ENCODE results near the gene SLC5A2.
A peak's percentile ranks its signal among the peaks of the same experiment; 100 is the strongest.
"Not testable (repeated sequence)": the region's sequence is repeated elsewhere in the genome, so short reads cannot be mapped to it uniquely, and the experiment has no call there.

The SLC5A2 gene

DNA sequence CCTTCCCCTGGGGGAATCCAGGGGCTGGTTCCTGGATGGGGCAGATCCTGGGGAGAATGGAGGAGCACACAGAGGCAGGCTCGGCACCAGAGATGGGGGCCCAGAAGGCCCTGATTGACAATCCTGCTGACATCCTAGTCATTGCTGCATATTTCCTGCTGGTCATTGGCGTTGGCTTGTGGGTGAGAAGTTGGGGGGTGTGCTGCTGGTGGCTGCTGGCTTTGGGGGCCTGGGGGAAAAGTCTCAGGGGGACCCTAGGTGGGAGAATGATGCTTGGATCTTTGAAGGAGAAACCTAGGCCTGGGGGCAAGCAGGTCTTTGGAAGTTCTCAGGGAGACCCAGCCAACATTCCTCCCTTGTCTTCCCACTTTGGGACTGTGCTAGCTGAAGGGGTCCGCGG is at the start of gene SLC5A2:
Gene SLC5A2, plus strand, starts transcription at position 43 of the 400 bp plus-strand sequence. Its CDS starts 14 bp downstream, at position 57.
- no peak for DNase-seq (ENCODE audit: low read depth in 2 of 2)

DNA sequence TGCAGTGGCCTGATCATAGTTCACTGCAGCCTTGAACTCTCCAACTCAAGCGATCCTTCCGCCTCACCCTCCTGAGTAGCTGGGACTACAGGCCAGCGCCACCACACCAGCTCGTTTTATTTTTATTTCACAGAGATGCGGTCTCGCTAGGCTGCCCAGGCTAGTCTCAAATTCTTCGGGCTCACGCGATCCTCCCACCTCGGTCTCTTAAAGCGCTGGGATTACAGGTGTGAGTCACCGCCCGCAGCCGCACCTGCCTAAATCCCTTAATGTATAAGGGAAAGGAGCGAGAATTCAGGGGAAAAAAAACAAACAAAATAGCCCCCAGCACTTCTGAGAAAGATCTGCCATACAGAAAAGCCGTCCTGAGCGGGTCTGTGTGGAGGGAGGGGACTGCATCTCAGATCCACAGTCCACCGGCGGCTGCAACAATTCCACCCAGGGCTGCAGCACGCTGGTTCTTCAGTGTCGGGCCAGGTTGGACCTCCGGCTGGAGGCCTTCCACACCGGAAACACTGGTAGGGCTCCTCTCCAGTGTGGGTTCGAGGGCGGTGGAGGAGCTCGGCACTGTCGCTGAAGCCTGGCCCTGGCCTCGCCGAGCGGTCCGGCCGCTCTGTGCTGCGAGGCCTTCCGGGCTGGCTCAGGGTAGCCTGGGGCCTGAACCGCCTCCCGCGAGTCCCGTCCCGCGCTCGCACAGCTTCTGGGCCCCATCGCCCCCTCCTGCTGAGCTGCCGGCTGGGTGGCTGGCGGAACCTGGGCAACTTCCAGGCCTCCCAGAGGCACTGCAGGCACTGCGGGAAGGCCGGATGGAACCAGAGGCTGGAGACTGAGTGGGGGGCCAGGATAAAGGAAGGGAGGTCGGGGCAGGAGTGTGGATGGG is 47.3 kb upstream of the SLC5A2 start:
- DNase-seq (ENCODE audit: low read depth in 2 of 2): no peak

DNA sequence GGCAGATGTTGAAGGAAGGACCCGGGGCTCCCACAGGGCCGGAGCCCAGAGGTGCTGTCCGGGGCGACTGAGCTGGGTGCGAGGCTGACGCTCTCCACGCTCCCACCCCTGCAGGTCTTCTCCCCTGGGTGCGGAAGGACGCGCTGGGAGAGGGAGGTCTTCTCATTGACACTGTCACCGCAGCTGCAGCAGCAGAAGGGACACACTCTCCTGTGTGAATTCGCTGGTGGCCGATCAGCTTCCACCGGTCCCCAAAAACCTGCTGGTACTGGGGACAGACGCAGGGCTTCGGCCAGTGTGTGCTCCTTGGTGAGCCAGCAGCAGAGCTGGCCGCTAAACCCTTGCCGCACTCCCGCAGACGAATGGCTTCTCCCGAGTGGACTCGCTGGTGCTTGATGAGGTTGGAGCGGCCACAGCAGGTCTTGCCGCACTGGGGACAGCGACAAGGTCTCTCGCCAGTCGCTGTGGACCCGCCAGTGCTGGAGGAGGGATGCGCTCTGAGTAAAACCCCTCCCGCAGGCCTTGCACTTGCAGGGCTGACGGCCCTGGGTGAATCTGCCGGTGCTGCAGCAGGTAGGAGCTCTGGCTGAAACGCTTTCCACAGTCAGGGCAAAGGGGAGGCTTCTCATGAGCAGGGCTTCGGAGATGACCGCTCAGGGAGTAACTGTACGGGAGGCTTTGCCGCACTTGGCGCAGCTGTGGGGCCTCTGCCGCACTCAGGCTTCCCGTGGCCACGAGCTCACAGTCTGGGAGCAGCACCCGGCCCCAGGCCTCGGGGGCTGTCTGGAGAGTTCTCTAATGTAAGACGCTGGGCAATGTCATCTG is 46.5 kb upstream of the SLC5A2 start:
- DNase-seq (ENCODE audit: low read depth in 2 of 2): no peak

DNA sequence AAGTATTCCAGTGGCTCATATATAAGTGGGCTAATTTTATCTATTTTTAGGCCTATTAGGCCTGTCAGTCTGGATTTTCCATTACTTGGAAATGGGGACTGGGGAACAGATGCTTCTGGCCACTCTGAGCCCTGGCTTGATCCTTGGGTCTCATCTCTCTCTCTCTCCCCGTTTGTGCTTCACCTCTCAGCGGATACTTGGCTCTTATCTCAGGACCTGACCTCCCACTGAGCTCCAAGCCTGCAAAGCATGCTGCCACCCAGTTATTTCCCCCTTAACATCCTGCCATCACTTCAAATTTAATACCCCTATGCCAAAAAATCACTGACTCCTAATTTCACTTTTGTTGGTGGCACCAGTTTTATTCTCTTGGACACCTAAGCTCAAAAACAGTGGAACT is 44.5 kb upstream of the SLC5A2 start:
- DNase-seq (ENCODE audit: low read depth in 2 of 2): no peak

DNA sequence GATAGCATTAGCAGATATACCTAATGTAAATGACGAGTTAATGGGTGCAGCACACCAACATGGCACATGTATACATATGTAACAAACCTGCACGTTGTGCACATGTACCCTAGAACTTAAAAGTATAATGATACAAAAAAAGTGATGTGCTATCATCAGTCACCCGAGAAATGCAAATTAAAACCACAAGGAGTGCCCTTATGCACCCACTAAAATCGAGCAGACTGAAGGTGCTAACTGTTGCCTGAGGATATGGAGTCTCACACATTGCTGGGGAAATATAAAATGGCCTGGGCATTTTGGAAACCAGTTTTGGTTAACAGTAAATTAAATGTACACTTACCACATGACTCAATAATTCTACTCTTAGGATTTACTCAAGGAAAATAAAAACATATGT is 43.9 kb upstream of the SLC5A2 start:
- not testable (repeated sequence) for DNase-seq (ENCODE audit: low read depth in 2 of 2)

DNA sequence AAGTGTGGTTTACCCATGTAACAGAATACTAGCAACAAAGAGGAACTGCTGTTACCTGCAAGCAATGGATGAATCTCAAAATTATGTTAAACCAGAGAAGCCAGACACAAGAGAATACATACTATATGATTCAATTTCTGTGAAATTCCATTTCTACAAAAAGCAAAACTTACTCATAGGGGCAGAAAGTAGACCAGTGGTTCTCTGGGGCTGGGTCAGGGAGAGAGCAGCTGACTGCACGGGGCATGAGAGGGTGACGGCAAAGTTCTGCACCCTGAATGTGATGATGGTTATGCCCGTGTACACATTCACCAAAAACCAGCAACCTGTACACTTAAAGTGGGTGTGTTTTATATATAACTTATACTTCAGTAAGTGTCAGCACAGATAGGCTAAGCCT is 43.4 kb upstream of the SLC5A2 start:
- DNase-seq (ENCODE audit: low read depth in 2 of 2): no peak

DNA sequence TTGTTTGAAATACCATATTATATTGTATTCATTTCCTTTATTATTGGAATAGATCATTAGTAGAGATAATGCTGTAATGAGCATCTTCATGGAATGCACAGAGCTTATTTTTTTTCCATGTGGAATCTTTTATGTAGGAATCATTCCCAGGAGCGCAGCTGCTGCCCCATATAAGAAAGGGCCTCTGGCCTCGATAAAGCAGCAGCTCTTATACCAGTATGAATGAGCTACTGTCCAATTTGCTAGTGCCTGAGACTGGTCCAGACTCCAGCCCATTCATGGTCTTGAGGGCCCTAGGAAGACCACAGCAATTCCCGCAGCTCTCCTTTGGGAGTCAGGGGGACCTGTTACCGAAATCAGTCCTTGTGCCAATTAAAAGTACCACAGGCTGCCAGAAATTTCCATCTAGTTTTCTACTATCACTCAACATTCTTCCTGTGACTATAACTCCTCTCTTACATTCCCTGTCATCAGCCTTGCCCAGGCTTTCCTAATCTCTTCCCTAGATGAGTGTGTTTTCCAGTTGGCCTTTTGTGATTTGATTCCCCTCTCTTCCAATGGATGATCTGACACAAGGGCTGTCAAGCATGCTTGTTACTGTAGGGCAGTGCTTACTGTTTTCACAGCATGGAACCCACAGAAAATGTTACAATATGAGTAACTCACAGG is 42.3 kb upstream of the SLC5A2 start:
- no peak for DNase-seq (ENCODE audit: low read depth in 2 of 2)

DNA sequence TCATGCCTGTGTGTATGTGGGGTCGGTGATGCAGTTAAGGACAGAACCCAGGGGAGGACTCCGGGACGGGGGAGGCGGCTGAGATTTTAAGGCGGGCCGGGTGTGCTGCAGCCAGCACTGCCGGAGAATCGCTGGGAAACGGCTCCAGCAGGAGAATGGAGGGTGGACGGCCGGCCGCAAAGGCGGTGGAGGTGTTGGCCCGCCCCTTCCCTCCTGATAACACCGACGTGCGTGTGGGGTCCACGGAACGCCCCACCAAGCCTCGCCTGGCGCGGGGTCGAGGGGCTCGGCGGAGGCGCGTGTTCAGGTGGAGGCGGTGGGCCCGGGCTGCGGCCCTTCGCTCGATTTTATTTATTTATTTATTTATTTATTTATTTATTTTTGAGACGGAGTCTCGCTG is 41.0 kb upstream of the SLC5A2 start:
- no peak for DNase-seq (ENCODE audit: low read depth in 2 of 2)

DNA sequence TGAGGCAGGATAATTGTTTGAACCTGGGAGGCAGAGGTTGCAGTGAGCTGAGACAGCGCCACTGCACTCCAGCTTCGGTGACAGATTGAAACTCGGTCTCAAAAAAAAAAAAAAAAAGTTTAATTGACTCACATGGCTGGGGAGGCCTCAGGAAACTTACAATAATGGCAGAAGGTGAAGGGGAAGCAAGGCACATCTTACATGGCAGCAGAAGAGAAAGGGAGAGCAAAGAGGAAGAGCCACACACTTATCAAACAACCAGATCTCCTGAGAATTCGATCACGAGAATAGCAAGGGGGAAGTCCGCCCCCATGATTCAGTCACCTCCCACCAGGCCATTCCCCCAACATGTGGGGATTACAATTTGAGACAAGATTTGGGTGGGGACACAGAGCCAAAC is 37.0 kb upstream of the SLC5A2 start:
- not testable (repeated sequence) for DNase-seq (ENCODE audit: low read depth in 2 of 2)

DNA sequence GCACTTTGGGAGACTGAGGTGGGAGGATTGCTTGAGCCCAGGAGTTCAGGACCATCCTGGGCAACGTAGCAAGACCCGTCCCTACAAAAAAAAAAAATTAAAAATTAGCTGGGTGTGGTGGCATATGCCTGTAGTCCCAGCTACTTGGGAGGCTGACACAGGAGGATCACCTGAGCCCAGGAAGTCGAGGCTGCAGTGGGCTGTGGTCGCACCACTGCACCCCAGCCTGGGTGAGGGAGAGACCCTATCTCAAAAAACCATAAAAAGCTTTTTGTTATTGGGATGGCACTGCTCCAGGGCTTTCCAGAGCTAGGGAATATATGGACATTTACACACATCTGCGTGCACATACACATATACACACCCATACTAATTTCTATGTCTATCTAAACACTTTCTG is 31.7 kb upstream of the SLC5A2 start:
- DNase-seq (ENCODE audit: low read depth in 2 of 2): no peak

DNA sequence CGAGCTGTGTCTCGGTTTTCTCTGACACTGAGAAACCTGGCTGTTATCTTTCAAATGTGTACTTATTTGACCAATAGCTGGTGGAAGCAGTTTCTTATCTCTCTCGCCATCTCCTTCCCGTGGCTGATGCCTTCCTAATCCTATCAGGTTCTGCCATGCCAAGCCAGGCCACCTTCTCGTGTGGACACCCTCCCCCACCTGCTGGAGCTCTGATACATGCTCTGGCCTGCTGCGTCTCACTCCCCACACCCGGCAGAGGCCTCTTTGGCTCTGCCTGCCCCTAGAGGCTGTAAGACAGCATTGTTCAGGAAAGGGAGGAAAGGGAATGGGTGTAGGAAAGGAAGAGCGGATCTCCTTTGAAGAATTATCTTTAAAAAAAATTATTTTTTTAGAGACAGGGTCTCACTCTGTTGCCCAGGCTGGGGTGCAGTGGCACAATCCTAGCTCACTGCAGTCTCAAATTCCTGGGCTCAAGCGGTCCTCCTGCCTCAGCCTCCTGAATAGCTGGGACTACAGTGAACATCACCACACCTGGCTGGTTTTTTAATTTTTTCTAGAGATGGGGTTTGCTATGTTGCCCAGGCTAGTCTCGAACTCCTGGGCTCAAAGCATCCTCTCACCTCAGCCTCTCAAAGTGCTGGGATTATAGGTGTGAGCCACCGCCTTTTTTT is 31.1 kb upstream of the SLC5A2 start:
- DNase-seq (ENCODE audit: low read depth in 2 of 2): no peak

DNA sequence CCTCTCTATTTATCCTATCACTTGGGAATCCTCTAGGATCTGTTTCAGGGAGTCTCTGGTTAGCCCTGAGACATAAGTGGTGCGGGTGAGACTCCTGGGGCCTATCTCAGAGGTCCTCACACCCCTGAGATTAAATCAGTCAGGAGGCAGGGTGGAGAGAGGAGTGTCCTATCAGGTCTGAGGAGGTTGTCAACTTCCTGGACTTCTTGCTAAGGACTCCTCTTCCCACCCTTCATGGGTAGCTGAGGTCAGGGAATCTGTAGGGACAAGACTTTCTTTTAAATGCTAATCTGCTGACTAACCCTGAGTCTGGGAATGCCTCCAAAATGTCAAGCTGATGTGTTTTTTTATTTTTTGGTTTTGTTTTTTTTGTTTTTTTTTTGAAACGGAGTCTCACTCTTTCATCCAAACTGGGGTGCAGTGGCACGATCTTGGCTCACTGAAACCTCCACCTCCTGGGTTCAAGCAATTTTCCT is 30.3 kb upstream of the SLC5A2 start:
- DNase-seq (ENCODE audit: low read depth in 2 of 2): no peak

DNA sequence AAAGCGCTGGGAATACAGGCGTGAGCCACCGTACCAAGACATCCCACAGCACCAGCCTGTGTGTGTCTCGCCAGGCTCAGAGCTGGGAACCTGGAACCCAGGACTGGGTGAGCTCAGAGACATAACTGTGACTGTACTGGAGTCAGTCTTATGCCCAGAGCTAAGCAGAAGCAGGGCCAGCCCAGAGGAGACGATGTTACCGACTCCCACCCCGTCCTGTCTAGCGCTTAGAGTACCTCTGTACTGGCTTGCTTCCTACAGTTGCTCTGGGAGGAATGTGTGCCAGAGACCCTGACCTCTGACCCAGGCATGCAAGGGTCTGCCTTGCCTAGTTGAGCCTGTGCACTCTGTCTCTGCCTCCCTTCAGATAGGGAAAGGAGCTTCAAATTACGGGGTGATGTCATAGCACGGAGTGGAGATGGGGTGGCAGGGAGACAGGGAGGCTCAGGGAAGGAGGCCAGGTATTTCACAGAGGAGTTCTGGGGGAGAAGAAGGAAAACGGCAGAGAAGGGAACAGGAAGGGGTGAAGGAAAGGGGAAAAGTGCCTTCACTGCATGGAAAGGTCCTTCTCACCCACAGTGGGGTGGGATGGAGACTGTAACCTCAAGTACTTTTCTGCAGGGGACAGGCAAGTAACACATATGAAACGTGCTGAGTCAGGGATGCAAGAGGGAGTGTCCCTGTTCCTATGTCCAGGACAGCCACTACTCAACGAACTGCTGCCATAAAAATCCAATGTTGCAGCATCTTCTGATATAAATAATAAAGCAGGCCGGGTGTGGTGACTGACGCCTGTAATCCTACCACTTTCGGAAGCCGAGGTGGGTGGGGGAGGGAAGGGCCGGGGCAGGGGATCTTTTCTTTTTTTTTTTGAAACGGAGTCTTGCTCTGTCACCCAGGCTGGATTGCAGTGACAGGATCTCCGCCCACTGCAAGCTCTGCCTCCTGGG is 29.4 kb upstream of the SLC5A2 start:
- no peak for DNase-seq (ENCODE audit: low read depth in 2 of 2)

DNA sequence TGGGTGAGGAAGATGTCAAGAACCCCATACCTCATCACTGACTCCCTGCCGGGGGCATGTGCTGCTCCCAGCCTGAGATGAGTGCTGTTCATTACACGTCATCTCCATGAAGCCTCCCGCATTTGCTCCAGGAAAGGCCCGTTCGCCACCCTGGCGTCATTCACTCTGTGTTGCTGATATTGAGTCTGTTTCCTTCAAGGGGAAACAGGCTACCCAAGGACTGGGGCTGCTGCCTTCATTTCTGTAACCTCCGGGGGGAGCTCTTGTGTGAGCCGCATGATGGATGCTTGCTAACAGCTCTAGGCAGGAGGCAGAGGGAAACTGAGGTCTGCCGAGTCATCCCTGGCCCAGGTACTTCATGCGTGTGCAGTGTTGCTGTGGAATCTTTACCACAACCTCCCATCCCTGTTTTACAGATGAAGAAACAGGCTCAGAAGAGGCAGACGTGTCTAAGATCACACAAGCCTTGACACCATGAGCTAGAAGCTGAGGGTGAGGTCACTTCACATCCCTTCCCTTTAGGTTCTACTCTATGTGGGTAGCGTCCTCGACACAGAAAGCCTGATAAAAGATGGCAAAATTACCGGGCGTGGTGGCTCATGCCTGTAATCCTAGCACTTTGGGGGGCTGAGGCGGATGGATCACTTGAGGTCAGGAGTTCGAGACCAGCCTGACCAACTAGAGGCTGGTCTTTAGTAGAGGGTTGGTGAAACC is 27.2 kb upstream of the SLC5A2 start:
- DNase-seq (ENCODE audit: low read depth in 2 of 2): no peak

DNA sequence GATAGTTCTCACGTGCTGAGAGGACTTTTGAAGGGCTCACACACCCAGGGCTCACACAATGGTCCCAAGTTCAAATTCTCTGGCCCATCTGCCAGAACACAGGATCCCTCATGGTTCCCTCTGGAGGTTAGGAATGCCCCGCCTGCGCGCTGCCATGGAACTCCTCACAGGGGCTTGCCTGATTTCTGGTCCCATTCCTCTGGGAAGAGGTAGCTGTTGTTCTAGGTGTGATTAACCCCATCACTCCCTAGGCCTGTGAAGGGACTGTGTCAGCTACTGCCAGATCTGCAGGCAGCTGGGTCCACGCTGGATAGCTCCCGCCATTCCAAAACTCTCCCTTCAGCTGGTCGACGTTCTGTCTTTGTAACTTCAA is 25.9 kb upstream of the SLC5A2 start:
- no peak for DNase-seq (ENCODE audit: low read depth in 2 of 2)

DNA sequence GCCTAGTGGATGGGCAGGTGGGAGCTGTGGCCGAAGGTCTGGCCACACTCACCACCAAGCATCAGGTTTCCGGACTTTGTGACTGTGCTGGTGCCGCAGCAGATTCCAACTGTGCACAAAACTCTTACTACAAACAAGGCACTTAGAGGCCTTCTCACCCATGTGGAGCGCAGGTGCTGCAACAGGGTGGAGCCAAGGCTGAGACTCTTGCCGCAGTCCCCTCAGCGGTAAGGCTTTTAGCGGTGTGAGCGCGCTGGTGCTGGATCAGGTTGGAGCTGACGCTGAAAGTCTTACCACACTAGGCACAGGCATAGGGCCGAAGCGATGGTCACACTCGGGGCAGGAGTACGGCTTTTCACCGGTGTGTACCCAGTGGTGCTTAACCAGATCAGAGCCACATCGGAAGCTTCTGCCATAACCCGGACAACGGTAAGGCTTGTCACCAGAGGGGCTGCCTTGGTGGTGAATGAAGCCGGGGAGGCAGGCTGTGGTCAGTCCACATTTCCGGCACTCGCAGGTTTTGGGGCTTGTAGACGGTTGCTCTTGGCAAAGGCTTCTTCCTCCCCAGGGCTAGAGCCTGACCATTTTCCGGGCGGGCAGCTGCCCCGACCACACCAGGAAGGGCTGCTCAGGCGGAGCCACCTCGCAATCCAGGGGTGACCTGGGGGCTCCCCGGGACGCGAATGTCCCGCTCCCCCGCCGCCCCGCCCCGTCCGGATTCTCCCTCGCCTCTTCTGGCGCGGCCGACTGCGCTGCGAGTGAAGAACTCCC is 24.7 kb upstream of the SLC5A2 start:
- DNase-seq (ENCODE audit: low read depth in 2 of 2): peak in 1 of 2 donors; percentile 43

DNA sequence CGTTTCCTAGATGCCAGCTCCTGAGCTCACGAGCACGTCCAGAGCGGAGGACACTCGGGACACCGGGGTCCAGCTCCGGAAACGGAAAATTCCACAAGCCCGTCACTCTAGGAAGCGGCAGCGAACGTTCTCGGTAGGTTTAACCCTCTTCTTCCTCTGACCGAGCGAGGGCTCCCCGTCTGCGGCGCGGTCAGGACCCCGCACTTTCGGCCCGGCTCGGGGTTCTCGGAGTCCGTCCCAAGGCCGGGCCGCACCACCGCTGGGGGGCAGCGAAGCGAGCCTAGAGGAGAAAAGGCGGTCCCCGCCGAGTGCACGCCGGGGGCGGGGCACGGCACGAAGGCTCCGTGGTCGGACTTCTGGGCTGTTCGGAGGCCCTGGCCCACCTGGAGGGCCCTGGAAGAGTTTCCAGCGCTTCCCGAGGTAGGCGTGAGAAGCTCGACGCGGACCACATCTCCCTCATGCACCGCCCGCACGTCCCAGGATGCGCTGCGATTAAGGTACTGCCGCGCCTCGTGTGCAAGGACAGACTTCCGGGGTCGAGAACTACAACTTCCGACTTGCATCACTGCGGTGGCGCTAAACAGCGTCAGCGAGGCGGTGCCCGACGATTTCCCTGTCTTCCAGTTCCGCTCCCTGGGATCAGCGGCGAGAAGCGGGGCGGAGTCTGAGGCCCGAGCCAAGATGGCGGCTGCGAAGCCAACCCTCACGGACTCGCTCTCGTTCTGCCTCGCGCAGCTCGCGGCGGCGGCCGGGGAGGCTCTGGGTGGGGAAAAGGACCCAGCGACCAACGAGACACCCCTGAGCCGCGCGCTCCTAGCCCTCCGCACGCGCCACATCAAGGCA is 23.9 kb upstream of the SLC5A2 start, which contains the start of gene ARMC5:
Gene ARMC5, plus strand, starts transcription at position 658 of the 843 bp plus-strand sequence. Its CDS starts 24 bp downstream, at position 682.
- peak; percentile 94 to 97 for DNase-seq (ENCODE audit: low read depth in 2 of 2)

Measured in stimulated activated CD8-positive, alpha-beta memory T cell treated with anti-CD3 and anti-CD28 coated beads, Interleukin-15, amount 100 ng/mL, for 48 hours (primary cell).